Kidney epithelial cell (primary cell): ENCODE results near the gene MYLK. TPM values are rescaled to one million over a fixed set of nuclear protein-coding genes. Genes with fewer than 3 reads are reported as not detected.

ENCODE experiments used
- DNase-seq: peaks from one replicate; pipeline ENCODE4 v3.0.0-alpha.2; 2010; ENCODE audit warnings: low read depth
- H3K27me3 ChIP-seq: 2 replicates; pipeline ENCODE4 v1.6.0; 2011; ENCODE audit warnings: low read length; ENCODE audit not compliant: control insufficient read depth, insufficient read depth
- H3K36me3 ChIP-seq: 2 replicates; pipeline ENCODE4 v1.5.1; 2011; ENCODE audit warnings: low read length; ENCODE audit not compliant: control insufficient read depth, insufficient read depth
- H3K4me3 ChIP-seq: 2 replicates; pipeline ENCODE4 v1.5.1; 2011; ENCODE audit warnings: low read depth, mild to moderate bottlenecking, control low read depth, low read length
- CTCF ChIP-seq: IDR thresholded peaks from 2 replicates; pipeline ENCODE4 v1.5.1; 2011; ENCODE audit warnings: mild to moderate bottlenecking, moderate library complexity, low read length, control low read depth, inconsistent platforms; ENCODE audit not compliant: insufficient read depth, poor library complexity, severe bottlenecking
- total RNA-seq: library from RNA; depleted of rRNA; stranded (reverse); fragments of >200 nt; gene quantifications from 2 replicates; pipeline ENCODE4 v1.2.3, GENCODE V29; 2015

Gene MYLK
- total RNA-seq, 1 donor from 2014 or later, result 49.7 TPM

GRCh38 chr3:123778525-123778924, 105.6 kb downstream of the MYLK start:
- Histone ChIP-seq H3K27me3 (no peaks in the 10 kb centered on the region), H3K4me3 (no peak overlapping the region), H3K36me3 (peaks cover 1% of the 10 kb centered on the region)
- TF ChIP-seq CTCF, result no peak
- DNase-seq, result no peak

- peaks cover 1% of the 10 kb centered on the region for H3K36me3 ChIP-seq
- no peak overlapping the region for H3K4me3 ChIP-seq
- H3K27me3 ChIP-seq, result no peaks in the 10 kb centered on the region
- no peak for DNase-seq
- TF ChIP-seq CTCF, result no peak
Observed at GRCh38 chr3:123776071-123776782, 107.9 kb downstream of the MYLK start.

DNA sequence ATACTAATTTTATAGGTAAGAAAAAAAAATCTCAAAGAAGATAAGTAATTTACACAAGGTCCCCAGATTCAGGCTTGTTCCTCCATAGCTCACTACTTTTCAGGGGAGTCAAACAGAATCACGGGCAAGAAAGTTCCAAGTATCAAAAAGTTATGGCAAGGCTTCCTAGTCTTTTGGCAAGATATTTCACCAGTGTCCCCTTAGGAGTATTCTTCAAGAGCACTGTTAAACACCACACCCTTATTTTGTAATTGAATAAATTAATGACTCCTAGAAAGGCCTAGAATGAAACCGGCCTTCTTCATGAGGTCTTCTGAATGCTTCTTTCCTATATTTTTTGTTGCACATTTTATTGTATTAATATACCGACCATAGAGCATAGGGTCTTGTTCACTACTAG, 109.7 kb downstream of the MYLK start:
- no peak for TF ChIP-seq CTCF
- Histone ChIP-seq H3K36me3 (no peaks in the 10 kb centered on the region), H3K27me3 (no peaks in the 10 kb centered on the region), H3K4me3 (no peak overlapping the region)
- no peak for DNase-seq

- Histone ChIP-seq H3K4me3 (no peak overlapping the region), H3K27me3 (no peaks in the 10 kb centered on the region), H3K36me3 (no peaks in the 10 kb centered on the region)
- DNase-seq, result no peak
- TF ChIP-seq CTCF, result no peak
Observed at GRCh38 chr3:123773681-123774431, 110.3 kb downstream of the MYLK start.

GRCh38 chr3:123769356-123769743, 114.8 kb downstream of the MYLK start:
- no peak for DNase-seq
- H3K36me3 ChIP-seq, result peaks cover 1% of the 10 kb centered on the region
- no peaks in the 10 kb centered on the region for H3K27me3 ChIP-seq
- TF ChIP-seq CTCF, result no peak
- no peak overlapping the region for H3K4me3 ChIP-seq
